ENCODE data around the gene CSNK1D.
"Not testable (repeated sequence)": the region's sequence is repeated elsewhere in the genome, so short reads cannot be mapped to it uniquely, and the experiment has no call there.

Gene CSNK1D

DNA sequence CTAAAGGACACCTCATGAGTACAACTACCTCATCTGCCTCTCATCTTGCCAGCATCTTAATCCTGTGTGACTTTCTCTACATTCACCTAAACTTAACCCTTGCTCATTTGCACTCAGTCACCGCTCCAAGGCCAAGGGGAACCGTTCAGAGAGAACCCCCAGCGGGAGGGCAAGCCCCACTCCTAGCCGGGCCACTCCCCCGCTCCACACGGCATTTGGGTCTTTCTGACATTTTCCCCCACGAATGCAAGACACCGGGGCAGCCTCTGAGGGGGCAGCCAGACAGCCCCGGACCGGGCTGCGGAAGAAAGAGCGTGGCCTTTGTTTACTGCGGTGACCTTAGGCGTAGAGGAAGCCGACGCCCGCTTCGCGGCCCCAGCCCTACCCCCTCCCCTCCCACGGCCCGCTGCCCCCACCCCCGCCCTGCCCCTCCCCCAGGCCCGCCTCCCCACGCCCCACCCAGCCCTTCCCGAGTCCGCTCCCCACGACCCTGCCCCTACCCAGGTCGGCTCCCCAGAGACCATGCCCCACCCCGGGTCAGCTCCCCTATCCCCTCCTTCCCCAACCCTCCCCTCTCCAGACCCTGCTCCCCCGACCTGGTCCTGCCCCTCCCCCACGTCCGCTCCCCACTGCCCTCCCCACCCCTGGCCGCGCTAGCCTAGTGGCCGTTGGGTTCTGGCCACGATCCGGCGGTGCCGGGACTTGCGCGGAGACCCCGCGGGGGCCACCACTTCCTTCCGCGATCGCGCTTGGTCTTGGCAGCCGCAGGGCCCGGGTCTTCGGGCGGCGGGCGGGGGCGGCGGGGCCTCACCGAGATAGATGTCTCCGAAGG lies 789 bp downstream of the CSNK1D start:
- DNase-seq, result peak; percentile 52 to 59

DNA sequence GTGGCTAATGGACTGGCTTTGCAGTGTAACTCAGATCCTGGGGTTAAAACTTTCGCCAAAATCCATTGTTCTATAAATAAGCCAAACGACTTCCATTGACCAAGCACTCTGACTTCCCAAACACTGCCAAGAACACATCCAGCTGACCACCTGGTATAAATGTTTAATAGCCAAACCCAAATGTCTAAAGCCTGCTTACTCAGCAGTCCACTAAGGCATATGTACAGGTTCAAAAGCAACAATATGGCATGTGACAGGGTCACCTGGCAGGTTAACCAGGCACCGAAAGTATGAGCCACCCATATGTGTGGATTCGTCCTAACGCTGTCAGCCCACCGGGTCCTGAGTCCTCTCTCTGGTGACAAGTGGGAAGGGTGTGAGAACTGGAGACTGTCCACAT lies 2.1 kb downstream of the CSNK1D start:
- no peak for DNase-seq

DNA sequence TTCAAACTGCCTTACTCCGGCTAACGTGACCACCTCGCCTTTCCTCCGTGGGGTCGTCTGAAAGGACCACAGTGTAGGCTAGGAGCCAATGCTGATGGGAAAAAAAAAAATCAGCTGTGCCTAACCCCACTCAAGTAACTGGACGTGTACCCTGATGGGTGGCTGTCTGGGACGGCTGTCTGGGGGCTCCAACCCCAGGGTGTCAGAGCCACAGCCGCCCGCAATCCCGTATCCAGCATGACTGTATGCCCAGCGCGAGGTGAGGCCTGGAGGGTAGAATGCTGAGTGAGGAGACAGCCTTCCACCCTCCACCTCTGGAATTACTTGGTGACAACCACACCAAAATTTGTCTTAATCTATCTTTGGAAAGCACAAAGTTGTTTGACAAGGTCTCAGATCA lies 2.8 kb downstream of the CSNK1D start:
- DNase-seq, result no peak

DNA sequence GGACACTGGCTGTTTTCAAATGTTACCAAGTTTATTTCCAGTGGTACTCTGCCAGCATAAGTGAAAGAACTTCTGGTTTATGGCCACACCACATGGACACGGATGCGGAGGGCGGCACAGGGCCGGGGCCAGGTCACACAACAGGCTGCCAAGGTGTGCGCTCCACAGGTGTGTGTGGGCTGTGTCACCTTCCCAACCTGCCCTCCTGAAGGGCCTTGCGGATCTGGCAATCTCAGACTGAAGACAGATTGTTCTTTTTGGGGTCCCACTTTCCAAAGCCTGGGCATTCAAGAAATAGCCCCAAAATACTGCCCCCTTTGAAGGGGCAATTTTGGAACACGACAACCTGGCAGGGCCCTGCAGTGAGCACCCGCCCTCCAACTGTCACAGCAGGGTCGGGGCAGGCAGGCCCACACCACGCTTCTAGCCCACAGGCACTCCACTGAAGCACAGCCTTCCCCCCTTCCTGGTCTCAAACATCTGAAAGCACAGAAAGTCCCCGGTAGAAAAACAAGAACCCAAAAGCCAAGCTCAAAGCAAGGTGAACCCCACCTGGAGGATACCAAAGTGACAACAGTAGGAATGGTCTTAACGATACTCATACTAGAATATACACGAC lies 3.5 kb downstream of the CSNK1D start:
- peak in 1 of 2 donors; percentile 20 for DNase-seq

DNA sequence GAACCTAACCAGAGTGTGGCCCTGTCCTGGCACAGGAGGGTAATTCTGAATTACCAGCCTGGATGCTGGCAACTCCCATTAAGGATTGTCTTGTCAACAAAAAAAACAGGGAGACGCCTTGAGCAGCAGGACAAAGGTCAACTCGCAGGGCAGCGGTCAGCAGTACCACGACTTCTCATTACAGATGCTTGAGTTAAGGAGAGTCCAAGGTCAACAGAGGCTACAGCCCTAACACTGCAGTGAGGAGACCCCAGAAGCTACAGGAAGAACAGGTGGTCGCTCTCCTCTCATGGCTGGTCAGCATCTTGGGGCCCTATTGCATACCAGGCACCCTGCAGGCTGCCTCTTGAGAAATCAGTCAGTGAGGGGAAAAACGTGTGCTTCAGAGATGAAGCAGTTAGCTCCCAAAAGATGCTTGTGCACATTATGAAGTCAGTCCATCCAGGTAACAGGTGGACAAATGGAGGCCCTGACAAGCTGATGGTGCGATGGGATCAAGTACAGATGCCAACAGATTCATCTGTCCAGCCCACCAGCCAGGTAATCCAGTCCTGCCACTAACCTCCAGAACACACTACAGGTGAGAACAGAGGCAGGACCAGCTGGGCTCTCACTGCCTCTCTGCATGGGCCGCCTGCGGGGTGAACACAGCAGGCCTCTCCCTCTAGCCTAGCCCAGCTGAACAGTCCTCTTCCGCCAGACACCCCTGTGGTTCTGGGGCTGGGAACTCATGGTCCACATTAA lies 4.2 kb downstream of the CSNK1D start:
- no peak for DNase-seq

DNA sequence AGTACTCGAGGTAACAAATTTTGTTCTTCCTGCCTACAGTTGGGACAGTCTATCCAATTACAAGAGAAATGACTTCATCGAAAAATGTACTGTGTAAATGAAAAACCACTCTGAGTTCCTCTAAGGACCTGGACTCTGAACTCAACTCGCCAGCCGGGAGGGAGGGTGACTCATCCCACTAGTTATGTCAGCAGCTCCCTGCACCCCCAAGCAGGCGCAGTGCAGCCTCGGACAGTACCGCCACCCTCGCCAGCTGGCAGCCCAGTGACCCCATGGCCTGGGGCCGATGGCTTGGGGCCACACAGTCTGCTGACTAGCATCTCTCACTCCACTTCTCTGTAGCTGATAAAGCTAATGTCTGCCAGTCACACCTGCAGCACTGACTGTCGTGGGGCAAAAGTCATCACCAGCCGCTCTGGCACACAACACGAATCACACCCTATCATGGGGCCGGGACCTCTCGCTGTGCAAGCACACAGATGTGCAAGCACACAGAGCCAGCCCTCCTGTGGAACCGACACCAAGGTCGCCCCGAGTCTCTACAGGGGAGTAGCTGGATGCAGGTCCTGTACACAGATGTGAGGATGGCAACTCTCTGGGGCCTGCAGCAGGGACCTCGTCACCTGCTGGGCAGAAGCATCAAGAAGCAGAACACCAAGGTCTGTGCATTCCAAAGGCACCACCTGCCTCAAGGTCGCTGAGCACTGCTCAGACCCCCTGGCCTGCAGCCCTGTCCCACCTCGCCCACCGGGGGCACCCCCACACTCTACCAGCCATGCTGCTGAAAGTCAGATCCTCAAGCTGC lies 5.7 kb downstream of the CSNK1D start:
- DNase-seq, result peak; percentile 25 to 60

DNA sequence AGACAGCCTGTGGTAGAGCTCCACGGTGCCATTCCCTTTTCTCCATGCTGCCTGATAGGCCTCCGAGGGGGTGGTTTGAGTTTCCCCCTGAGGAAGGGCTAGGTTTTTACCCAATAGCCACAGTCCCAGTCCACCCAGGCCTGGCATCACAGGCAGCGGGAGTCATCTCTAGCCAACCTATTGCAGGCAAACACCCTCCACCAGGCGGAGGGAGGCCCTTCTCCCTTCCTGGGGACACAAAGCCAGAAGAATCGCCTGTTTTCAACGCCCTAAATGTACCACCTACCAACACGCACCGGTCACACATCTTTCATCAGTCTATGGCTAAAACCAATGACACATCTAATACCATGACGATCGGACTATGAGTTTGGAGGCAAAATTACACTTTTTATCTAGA lies 7.4 kb downstream of the CSNK1D start:
- DNase-seq, result no peak

DNA sequence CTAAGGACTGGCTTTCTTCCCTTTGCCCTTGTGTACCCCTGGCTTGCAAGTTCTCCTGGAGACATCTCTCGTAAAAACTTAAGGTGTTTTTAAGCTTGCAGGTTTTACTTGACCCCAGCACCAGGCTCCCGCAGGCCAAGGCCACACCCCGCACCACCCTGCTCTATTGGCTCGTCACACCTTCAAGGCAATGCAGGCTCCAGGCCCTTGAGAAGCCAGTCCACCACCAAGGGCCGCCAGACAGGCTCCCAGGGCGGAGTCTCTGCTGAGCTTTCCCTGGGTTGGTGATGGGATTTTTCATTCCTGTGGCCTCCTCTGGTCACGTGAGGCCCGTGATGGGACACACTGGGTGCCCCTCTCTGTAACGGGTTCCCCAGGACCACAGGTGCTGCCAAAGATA lies 9.9 kb downstream of the CSNK1D start:
- no peak for DNase-seq

DNA sequence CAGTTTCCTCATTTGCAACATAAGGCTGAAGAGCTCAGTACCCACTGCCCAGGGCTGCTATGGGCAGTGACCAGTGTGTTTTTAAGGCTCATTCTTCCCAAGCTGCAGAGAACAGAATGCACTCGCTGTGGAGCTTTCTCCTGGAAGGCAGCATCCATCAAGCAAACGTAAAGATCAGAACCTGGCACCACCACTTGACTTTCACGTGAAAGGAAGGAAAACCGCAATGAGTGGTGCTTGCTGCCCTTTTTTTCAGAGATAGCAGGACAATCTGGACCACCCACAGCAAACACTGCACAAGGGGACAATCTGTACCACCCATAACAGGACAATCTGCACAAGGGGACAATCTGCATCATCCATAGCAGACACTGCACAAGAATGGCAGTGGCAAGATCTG lies 11.2 kb downstream of the CSNK1D start:
- DNase-seq, result no peak

DNA sequence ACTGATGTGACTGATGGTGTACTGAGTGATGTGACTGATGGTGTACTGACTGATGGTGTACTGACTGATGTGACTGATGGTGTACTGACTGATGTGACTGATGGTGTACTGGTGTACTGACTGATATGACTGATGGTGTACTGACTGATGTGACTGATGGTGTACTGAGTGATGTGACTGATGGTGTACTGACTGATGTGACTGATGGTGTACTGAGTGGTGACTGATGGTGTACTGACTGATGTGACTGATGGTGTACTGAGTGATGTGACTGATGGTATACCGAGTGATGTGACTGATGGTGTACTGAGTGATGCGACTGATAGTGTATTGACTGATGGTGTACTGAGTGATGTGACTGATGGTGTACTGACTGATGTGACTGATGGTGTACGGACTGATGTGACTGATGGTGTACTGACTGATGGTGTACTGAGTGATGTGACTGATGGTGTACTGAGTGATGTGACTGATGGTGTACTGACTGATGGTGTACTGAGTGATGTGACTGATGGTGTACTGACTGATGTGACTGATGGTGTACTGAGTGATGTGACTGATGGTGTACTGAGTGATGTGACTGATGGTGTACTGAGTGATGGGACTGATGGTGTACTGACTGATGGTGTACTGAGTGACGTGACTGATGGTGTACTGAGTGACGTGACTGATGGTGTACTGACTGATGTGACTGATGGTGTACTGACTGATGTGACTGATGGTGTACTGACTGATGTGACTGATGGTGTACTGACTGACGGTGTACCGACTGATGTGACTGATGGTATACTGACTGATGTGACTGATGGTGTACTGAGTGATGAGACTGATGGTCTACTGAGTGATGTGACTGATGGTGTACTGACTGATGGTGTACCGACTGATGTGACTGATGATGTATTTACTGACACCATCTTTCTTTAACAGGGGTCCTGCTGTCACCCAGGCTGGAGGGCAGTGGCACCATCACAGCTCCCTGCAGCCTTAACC lies 13.2 kb downstream of the CSNK1D start:
- not testable (repeated sequence) for DNase-seq

DNA sequence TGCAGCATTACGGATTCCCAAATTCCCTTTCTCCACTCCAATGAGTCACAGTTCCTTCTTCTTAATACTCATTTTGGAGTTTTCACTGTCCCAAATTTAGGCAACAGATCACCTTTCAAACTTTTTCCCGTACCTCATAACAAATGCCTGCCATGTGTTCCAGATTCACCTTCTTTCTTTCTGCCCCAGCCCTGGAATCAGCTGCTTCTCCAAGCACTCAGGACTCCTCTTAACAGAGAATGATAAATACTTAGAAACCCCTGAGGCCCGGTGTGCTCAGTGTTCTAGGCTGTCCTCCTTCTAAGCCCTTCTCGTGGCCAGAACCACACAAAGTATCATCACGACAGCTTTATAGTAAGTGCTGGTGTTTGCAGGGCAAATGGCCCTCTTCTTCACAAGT lies 14.9 kb downstream of the CSNK1D start:
- no peak for DNase-seq

DNA sequence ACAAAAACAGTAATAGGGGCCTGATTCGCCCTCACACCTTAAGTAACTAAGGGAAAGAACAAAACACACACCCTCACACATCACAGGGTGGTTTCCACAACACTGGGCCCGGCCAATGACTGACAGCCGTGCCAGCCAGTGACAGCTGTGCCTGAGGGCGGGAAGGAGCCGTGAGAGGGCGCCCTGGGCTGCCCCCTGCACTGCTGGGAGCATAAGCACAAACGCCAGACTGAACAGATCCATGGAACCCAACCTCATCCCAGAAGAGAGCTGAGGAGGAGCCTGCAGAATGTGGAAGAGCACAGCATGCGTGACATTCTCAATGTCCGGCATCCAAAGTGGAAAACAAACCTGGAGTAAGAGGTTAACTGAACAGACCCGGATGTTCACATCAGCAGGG lies 16.0 kb downstream of the CSNK1D start:
- peak; percentile 70 to 80 for DNase-seq

DNA sequence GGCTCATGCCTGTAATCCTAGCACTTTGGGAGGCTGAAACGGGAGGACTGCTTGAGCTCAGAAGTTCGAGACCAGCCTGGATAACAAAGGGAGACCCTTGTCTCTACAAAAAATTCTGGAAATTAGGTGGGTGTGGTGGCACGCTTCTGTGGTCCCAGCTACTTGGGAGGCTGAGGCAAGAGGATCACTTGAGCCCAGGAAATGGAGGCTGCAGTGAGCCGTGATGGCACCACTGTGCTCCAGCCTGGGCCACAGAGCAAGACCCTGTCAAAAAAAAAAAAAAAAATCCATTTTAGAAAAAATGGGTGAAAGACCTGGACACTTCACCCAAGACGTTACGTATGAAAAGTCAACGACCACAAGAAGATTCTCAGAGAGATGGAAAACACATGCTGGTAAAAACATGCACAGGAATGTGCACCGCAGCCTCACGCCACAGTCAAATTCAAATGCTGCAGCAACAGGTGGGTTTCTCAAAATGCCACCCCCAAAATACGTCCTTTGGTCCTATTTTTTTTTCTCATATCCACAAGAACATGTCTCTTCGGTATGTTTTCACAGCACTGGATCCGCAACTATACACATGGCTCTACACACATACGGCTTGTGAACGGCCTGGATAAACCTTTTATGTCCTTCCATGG lies 17.1 kb downstream of the CSNK1D start:
- no peak for DNase-seq

DNA sequence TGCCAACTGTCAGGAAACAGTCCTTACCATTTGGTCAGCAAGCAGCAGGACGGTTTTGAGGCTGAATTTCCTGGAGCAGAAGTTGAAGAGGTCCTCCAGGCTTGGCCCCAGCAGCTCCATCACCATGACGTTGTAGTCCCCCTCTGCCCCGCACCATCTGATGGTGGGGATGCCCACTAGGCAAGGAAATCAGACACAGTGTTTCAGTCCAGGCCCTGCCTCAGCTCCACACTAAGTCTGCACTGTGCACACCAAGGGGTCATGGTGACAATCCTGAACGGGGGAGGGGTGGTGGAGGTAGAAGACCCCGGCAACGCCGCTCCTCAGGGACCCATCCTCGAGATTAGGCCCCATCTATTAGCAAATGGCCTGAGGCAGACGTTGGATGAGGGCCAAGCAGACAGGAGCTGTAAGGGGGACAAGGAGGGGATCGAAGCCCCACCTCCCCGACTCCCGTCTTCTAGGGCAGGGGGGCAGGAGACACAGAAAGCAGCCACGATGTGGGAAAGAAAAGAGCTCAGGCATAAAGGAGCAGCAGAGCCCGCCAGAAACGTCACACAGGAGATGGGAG lies 18.0 kb downstream of the CSNK1D start:
- no peak for DNase-seq

DNA sequence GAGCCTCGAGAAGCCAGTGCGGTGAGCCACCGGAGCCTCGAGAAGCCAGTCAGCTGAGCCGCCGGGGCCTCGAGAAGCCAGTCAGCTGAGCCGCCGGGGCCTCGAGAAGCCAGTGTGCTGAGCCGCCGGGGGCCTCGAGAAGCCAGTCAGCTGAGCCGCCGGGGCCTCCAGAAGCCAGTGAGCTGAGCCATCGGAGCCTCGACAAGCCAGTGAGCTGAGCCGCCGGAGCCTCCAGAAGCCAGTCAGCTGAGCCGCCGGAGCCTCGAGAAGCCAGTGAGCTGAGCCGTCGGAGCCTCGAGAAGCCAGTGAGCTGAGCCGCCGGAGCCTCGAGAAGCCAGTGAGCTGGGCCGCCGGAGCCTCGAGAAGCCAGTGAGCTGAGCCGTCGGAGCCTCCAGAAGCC lies 18.8 kb downstream of the CSNK1D start:
- DNase-seq, result not testable (repeated sequence)

DNA sequence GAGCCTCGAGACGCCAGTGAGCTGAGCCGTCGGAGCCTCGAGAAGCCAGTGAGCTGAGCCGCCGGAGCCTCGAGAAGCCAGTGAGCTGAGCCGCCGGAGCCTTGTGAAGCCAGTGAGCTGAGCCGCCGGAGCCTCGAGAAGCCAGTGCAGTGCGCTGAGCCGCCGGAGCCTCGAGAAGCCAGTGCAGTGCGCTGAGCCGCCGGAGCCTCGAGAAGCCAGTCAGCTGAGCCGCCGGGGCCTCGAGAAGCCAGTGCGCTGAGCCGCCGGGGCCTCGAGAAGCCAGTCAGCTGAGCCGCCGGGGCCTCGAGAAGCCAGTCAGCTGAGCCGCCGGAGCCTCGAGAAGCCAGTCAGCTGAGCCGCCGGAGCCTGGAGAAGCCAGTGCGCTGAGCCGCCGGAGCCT lies 19.4 kb downstream of the CSNK1D start:
- not testable (repeated sequence) for DNase-seq

DNA sequence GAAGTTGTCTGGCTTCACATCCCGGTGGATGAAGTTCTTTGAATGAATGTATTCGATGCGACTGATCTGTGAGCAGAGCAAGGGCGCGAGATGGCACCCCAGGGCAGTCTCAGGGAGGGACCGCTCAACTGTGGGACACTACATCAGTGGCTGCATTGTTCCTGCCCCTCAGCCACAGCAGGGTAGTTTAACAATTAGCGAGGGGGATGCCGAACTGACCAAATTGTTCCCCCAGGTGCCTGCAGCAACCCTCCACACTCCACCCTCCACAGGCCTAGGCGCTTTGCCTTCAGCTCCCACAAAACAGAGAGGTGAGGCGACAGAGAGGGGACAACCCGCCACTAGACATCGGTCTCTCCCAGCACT lies 20.3 kb downstream of the CSNK1D start:
- no peak for DNase-seq

DNA sequence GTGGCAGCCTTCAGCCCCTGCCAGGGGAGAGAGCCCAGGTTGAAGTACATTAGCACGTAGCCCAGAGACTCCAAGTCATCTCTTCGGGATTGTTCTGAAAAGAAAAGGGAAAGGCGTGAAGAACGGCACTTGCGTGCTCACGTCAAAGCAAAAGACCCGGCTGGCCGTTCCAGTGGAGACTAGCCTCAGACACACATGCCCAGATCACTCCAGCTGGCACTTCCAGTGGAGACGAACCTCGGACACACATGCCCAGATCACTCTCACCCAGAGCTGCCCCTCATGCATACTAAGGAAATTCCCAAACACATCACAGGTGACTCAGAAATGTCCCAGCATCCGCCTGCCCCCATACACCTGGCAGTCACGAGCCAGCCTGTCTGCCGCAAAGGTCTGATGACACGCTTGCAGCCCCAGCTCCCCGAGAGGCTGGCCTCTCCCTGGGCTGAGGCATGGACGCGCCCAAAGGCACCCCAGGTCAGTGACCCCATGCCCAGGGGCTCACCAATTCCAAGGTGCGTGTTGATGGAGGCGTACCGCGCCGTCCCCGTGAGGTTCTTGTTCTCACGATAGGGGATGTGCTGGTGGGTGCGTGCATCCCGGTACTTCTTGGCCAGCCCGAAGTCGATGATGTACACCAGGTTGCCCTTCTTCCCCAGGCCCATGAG lies 20.9 kb downstream of the CSNK1D start:
- no peak for DNase-seq

DNA sequence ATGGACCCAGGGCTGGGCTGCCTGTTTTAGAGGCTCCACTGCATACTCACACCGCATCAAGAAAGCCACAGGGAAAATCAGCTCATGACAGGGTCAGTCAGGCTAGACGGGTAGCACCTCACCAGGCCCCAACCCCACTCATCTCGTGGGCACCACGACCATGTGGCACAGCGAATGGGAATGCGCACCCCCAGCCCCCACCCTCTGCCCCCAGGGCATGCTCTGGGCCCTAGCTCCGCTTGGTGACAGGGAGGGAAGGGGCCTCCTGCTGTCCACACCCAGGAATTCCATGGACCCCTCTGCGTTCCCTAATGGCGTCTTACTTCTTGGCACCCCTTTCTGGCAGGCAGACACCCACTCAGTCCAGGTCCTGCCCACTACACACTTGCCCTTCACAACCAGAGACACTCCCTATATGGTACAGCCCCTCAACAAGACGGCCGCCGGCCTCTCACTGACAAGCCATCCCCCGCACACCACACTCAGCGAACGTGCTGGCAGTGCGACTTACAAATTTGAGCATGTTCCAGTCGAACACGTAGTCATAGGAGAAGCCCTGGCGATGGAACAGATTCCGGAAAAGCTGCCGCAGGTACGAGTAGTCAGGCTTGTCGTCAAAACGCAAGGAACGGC lies 22.5 kb downstream of the CSNK1D start:
- DNase-seq, result no peak

Measured in CD4-positive, alpha-beta T cell treated with Interferon alpha-2 for 1 hour (primary cell).